K562 (cell line): Measurements from ENCODE around the gene PRSS50. TPM values are rescaled to one million over a fixed set of nuclear protein-coding genes. Genes with fewer than 3 reads are reported as not detected.
A peak's percentile ranks its signal among the peaks of the same experiment; 100 is the strongest.

ENCODE experiments used
- ATAC-seq: fragments of 200-7000 bp; cut with Tn5 transposase; 3 replicates; pipeline ENCODE4 v1.9.1; 2020; ENCODE audit warnings: moderate library complexity
- BruUV-seq: library from RNA; stranded (reverse); fragments of 400-500 nt; replicated peaks from 2 replicates; lab custom pipeline; 2021; lab: Mats Ljungman, UMichigan
- CTCF ChIA-PET: fragments of 300-600 bp; formaldehyde crosslinking; extraction: SDS; loops from one replicate; lab custom pipeline; 2021; ENCODE audit warnings: low intra/inter-chr PET ratio; lab: Yijun Ruan, JAX
- POLR2A ChIA-PET: fragments of 300-600, 350-650 bp; sonication (Branson Sonifier 250); formaldehyde crosslinking; extraction: SDS; loops from one replicate; lab custom pipeline; 2021; ENCODE audit warnings: antibody characterized with exemption, inconsistent platforms; lab: Yijun Ruan, JAX
- DNase-seq, 4 experiments: peaks; one replicate each; pipeline versions ENCODE4 v3.0.0 to v3.0.0-alpha.2; 2011 to 2018; ENCODE audit warnings: low spot score in 3 of 4, mixed read lengths in 3 of 4; ENCODE audit errors: extremely low read depth in 1 of 4
- FAIRE-seq: peaks from 2 replicates; lab custom pipeline; 2011; peaks lifted over from hg19 to GRCh38; lab: Jason Lieb, UNC
- H2AFZ ChIP-seq: 2 replicates; pipeline ENCODE4 v1.6.0; 2011; ENCODE audit warnings: low read depth, low read length, control low read depth, inconsistent platforms
- H3K27ac ChIP-seq: fragments of 200-600 bp; 3 replicates; pipeline ENCODE4 v1.8.0; 2011; ENCODE audit warnings: low read depth, mild to moderate bottlenecking, control low read depth, inconsistent platforms, low read length, moderate library complexity, mixed read lengths; ENCODE audit errors: extremely low read depth
- H3K27me3 ChIP-seq, 2 experiments: fragments of 300-600 bp in 1 of 2; 2 replicates in 1 of 2; 3 replicates in 1 of 2; pipeline versions ENCODE4 v1.6.0 to v1.8.0; 2011; ENCODE audit warnings: inconsistent platforms in 2 of 2, low read length in 2 of 2, mild to moderate bottlenecking in 1 of 2, mixed read lengths in 1 of 2, moderate library complexity in 1 of 2; ENCODE audit not compliant: control insufficient read depth in 2 of 2, insufficient read depth in 2 of 2
- H3K36me3 ChIP-seq: fragments of 300-600 bp; 3 replicates; pipeline ENCODE4 v1.8.0; 2011; ENCODE audit warnings: mild to moderate bottlenecking, low read length, inconsistent platforms; ENCODE audit not compliant: control insufficient read depth, insufficient read depth
- H3K4me1 ChIP-seq, 2 experiments: fragments of 200-600 bp in 1 of 2; replicated peaks in 1 of 2; 2 replicates in 1 of 2; 3 replicates in 1 of 2; pipeline versions ENCODE4 v1.5.1 to v1.8.0; 2011; ENCODE audit warnings: inconsistent platforms in 2 of 2, low read length in 2 of 2, mild to moderate bottlenecking in 1 of 2, mixed read lengths in 1 of 2, moderate library complexity in 1 of 2; ENCODE audit not compliant: control insufficient read depth in 2 of 2, insufficient read depth in 2 of 2
- H3K4me2 ChIP-seq: 2 replicates; pipeline ENCODE4 v1.6.1; 2011; ENCODE audit warnings: low read length, control low read depth, inconsistent platforms, mixed read lengths; ENCODE audit not compliant: insufficient read depth
- H3K4me3 ChIP-seq: fragments of 200-600 bp; sonication (generic), shearing (Covaris generic); 2 replicates; pipeline ENCODE4 v1.5.1; 2016; ENCODE audit warnings: control low read depth, inconsistent platforms
- H3K79me2 ChIP-seq: fragments of 200-600 bp; 3 replicates; pipeline ENCODE4 v1.8.0; 2011; ENCODE audit warnings: low read length, inconsistent platforms; ENCODE audit not compliant: control insufficient read depth, insufficient read depth
- H3K9ac ChIP-seq, 2 experiments: 2 replicates each; pipeline versions ENCODE4 v1.6.0 to v1.6.1; 2011; ENCODE audit warnings: low read depth in 2 of 2, low read length in 2 of 2, control low read depth in 1 of 2, inconsistent platforms in 1 of 2, mild to moderate bottlenecking in 1 of 2, mixed read lengths in 1 of 2; ENCODE audit not compliant: insufficient read depth in 1 of 2
- H3K9me1 ChIP-seq: one replicate; pipeline ENCODE4 v1.6.0; 2011; ENCODE audit warnings: inconsistent platforms, mild to moderate bottlenecking, low read length, moderate library complexity; ENCODE audit not compliant: control insufficient read depth, insufficient read depth
- H3K9me3 ChIP-seq: replicated peaks from 2 replicates; pipeline ENCODE4 v1.5.1; 2011; ENCODE audit warnings: low read depth, low read length, inconsistent platforms; ENCODE audit not compliant: control insufficient read depth, insufficient read depth
- H4K20me1 ChIP-seq: replicated peaks from 2 replicates; pipeline ENCODE4 v1.6.1; 2011; ENCODE audit warnings: low read length, inconsistent platforms, mixed read lengths; ENCODE audit not compliant: control insufficient read depth, insufficient read depth
- CBX8 ChIP-seq: fragments of 200-600 bp; sonication (generic); IDR thresholded peaks from 2 replicates; pipeline ENCODE4 v1.6.1; 2012; ENCODE audit warnings: borderline replicate concordance, mixed run types, low read depth, mild to moderate bottlenecking, moderate library complexity, mixed read lengths, low read length, control low read depth, inconsistent platforms; ENCODE audit not compliant: poor library complexity, severe bottlenecking; ENCODE audit errors: extremely low read depth
- EHMT2 ChIP-seq: fragments of 450-650 bp; IDR thresholded peaks from 2 replicates; pipeline ENCODE4 v1.6.1; 2018; ENCODE audit warnings: antibody characterized with exemption
- SRSF3 ChIP-seq: fragments of 200-400 bp; formaldehyde crosslinking; IDR thresholded peaks from 2 replicates; pipeline ENCODE4 v1.6.1; 2016; ENCODE audit warnings: mild to moderate bottlenecking, low read length, moderate library complexity; ENCODE audit not compliant: insufficient read depth
- ZFPM2 ChIP-seq: fragments of 250-450 bp; sonication (Bioruptor Pico); IDR thresholded peaks from 2 replicates; pipeline ENCODE4 v1.5.1; 2022; ENCODE audit warnings: mild to moderate bottlenecking
- ZKSCAN3 ChIP-seq: fragments of 250-450 bp; sonication (Bioruptor Pico); IDR thresholded peaks from 2 replicates; pipeline ENCODE4 v1.4.0; 2020
- ZNF407 ChIP-seq: fragments of 450-650 bp; IDR thresholded peaks from 2 replicates; pipeline ENCODE4 v1.6.1; 2016; ENCODE audit warnings: low read depth
- WGBS: fragments of 100-300 bp; shearing (Covaris generic); methylation state at CpG from one replicate; pipeline ENCODE4 v1.1.6; 2016; ENCODE audit warnings: low coverage, mixed read lengths; ENCODE audit not compliant: insufficient coverage; ENCODE audit errors: missing lambda C conversion rate; 5-methylcytosine and 5-hydroxymethylcytosine counted together
- in situ Hi-C: fragments of 300-500 bp; cut with MboI; formaldehyde crosslinking; loops from 4 replicates; pipeline ENCODE4 v1.15.0; 2018; ENCODE audit warnings: inconsistent platforms, mixed read lengths
- intact Hi-C: fragments of 100-400 bp; cut with micrococcal nuclease; formaldehyde crosslinking; loops from 2 replicates; pipeline ENCODE4 v1.14.2; 2022
- polyA plus RNA-seq, 8 experiments: library from polyadenylated mRNA; depleted of rRNA in 4 of 8; stranded (reverse) in 5 of 8; unstranded in 3 of 8; fragments of >200 nt; fragmentation: Nextera tagmentation in 2 of 8; fragmentation: Illumina TruSeq in 1 of 8; extraction: Ambion mirVana in 2 of 8; extraction: Trizol in 1 of 8; gene quantifications; 2 replicates each; pipeline versions ENCODE4 v1.2.1 to v1.2.3, GENCODE V29; 2011 to 2014; ENCODE audit warnings: inconsistent platforms in 1 of 8, missing spikeins in 1 of 8
- total RNA-seq, 7 experiments: library from RNA; depleted of rRNA in 6 of 7; stranded (reverse); fragments of >200 nt in 6 of 7; fragmentation: Illumina TruSeq in 2 of 7; extraction: Trizol in 2 of 7; gene quantifications; 2 replicates each; pipeline versions ENCODE4 v1.2.1 to v1.2.3, GENCODE V29; 2011 to 2021; ENCODE audit warnings: low replicate concordance in 1 of 7

Gene PRSS50
- total and polyA plus RNA-seq, 9 of the 15 experiments (the other 6 are each of a cell fraction or from before 2014, with no cell fraction given): 0.01 TPM; not detected in 8

GRCh38 chr3:46746711-46747110 is 29.0 kb upstream of the PRSS50 start:
- Histone ChIP-seq H3K9me3 (no peaks in the 10 kb centered on the region), H3K36me3 (no peaks in the 10 kb centered on the region), H3K9ac (no peak overlapping the region), H3K4me3 (no peak overlapping the region), H3K4me1 (peaks cover 3 to 11% of the 10 kb centered on the region in 2 experiments; a peak in 3 of 5 replicates)
- in situ Hi-C loops (no loop called here), intact Hi-C loops (no loop called here)
- BruUV-seq: no TSS peak
- ATAC-seq (no peak), FAIRE-seq (no peak)
- CTCF ChIA-PET: no interaction called here
- no peak for TF ChIP-seq SRSF3
- TF ChIP-seq, all 486 proteins: peak for 0
- Histone ChIP-seq H3K27ac (no peak overlapping the region), H4K20me1 (no peaks in the 10 kb centered on the region), H2AFZ (no peak overlapping the region), H3K79me2 (no peaks in the 10 kb centered on the region), H3K4me2 (no peak overlapping the region), H3K9me1 (no peaks in the 10 kb centered on the region), H3K27me3 (peaks cover 30 to 68% of the 10 kb centered on the region in 2 experiments)
- DNase-seq: no peak
- POLR2A ChIA-PET: no interaction called here

GRCh38 chr3:46742992-46743585 is 25.4 kb upstream of the PRSS50 start:
- ATAC-seq: peak; percentile 61
- Histone ChIP-seq H3K4me2 (no peak overlapping the region), H3K79me2 (no peaks in the 10 kb centered on the region), H3K9me1 (no peaks in the 10 kb centered on the region), H4K20me1 (no peaks in the 10 kb centered on the region), H2AFZ (no peak overlapping the region), H3K9me3 (no peaks in the 10 kb centered on the region), H3K4me1 (no peaks in the 10 kb centered on the region), H3K4me3 (no peak overlapping the region), H3K36me3 (no peaks in the 10 kb centered on the region), H3K27me3 (peaks cover 6 to 33% of the 10 kb centered on the region in 2 experiments; a peak in 4 of 5 replicates), H3K27ac (no peak overlapping the region), H3K9ac (peak overlapping the region in 1 of 2 experiments; percentile 14; a peak in 1 of 4 replicates)
- POLR2A ChIA-PET: interaction anchor here (0.6 kb wide), 2 partner anchors 85 to 270 kb away, joined by 3 read pairs; no protein-coding TSS in a partner anchor
- under 1% methylated on average over 9 of the region's 12 CpGs for WGBS
- in situ Hi-C loops: no loop called here
- no peak for FAIRE-seq
- intact Hi-C loops: no loop called here
- DNase-seq: no peak
- CTCF ChIA-PET: no interaction called here
- BruUV-seq: no TSS peak
- TF ChIP-seq CBX8 (no peak), EHMT2 (0 out of 2 replicates have a peak, but pooled peaks have one; percentile 53), ZFPM2 (no peak), ZKSCAN3 (CRISPR knock-in tag) (no peak), ZNF407 (no peak)
